HEK293 (cell line): ENCODE measurements around the gene PRXL2B.

Source experiments
- CTCF ChIA-PET: fragments of 350-600 bp; formaldehyde crosslinking; extraction: SDS; loops from one replicate; lab custom pipeline; 2021; ENCODE audit warnings: antibody characterized with exemption; lab: Yijun Ruan, JAX
- POLR2A ChIA-PET: fragments of 300-600 bp; formaldehyde crosslinking; extraction: SDS; loops from one replicate; lab custom pipeline; 2020; ENCODE audit warnings: antibody characterized with exemption, inconsistent platforms; lab: Yijun Ruan, JAX
- H3K27ac ChIP-seq: fragments of 200-500 bp; sonication (Bioruptor generic); 2 replicates; pipeline ENCODE4 v1.5.1; 2014; ENCODE audit warnings: low read depth, low read length, control low read depth, inconsistent platforms; ENCODE audit errors: extremely low read depth
- H3K36me3 ChIP-seq, 2 experiments: fragments of 200-500 bp in 1 of 2; sonication (Bioruptor generic) in 1 of 2; 1 replicate in 1 of 2; 2 replicates in 1 of 2; pipeline ENCODE4 v1.5.1; 2014 to 2017; ENCODE audit warnings: inconsistent platforms in 2 of 2, low read length in 2 of 2; ENCODE audit not compliant: control insufficient read depth in 2 of 2, insufficient read depth in 1 of 2
- H3K4me1 ChIP-seq: fragments of 200-500 bp; sonication (Bioruptor generic); 2 replicates; pipeline ENCODE4 v1.5.1; 2014; ENCODE audit warnings: mild to moderate bottlenecking, low read length, inconsistent platforms; ENCODE audit not compliant: control insufficient read depth, insufficient read depth
- H3K4me3 ChIP-seq: 2 replicates; pipeline ENCODE4 v1.5.1; 2011; ENCODE audit warnings: low read depth, mild to moderate bottlenecking, control low read depth, low read length, moderate library complexity
- H3K9me3 ChIP-seq: fragments of 200-500 bp; sonication (Bioruptor generic); 2 replicates; pipeline ENCODE4 v1.5.1; 2014; ENCODE audit warnings: low read depth, low read length, inconsistent platforms; ENCODE audit not compliant: control insufficient read depth, insufficient read depth
- EGR2 ChIP-seq: fragments of 450-650 bp; formaldehyde crosslinking; IDR thresholded peaks from 2 replicates; pipeline ENCODE4 v1.5.1; 2016; ENCODE audit warnings: low read depth, missing biosample characterization, missing genetic modification characterization
- ELK4 ChIP-seq: IDR thresholded peaks from 2 replicates; pipeline ENCODE4 v1.6.1; 2011; ENCODE audit warnings: mild to moderate bottlenecking, low read depth, low read length, borderline replicate concordance
- GLIS1 ChIP-seq: fragments of 450-650 bp; formaldehyde crosslinking; IDR thresholded peaks from 2 replicates; pipeline ENCODE4 v1.5.1; 2016; ENCODE audit warnings: missing biosample characterization, missing genetic modification characterization
- KLF8 ChIP-seq: fragments of 450-650 bp; formaldehyde crosslinking; IDR thresholded peaks from 2 replicates; pipeline ENCODE4 v1.5.1; 2016; ENCODE audit warnings: missing biosample characterization, missing genetic modification characterization
- MYNN ChIP-seq: fragments of 450-650 bp; formaldehyde crosslinking; IDR thresholded peaks from 2 replicates; pipeline ENCODE4 v1.5.1; 2016; ENCODE audit warnings: missing biosample characterization, missing genetic modification characterization, borderline replicate concordance
- PATZ1 ChIP-seq: fragments of 450-650 bp; formaldehyde crosslinking; IDR thresholded peaks from 2 replicates; pipeline ENCODE4 v1.5.1; 2016; ENCODE audit warnings: missing biosample characterization, missing genetic modification characterization
- SALL2 ChIP-seq: fragments of 450-650 bp; formaldehyde crosslinking; IDR thresholded peaks from 2 replicates; pipeline ENCODE4 v1.5.0; 2017; ENCODE audit warnings: missing biosample characterization, mild to moderate bottlenecking, missing genetic modification characterization, borderline replicate concordance
- SETDB1 ChIP-seq: IDR thresholded peaks from one replicate; pipeline ENCODE4 v1.6.1; 2017; ENCODE audit warnings: mild to moderate bottlenecking, low read length, moderate library complexity, mixed read lengths; ENCODE audit not compliant: insufficient read length
- ZBTB1 ChIP-seq: fragments of 450-650 bp; formaldehyde crosslinking; IDR thresholded peaks from 2 replicates; pipeline ENCODE4 v1.5.1; 2016; ENCODE audit warnings: missing biosample characterization, missing genetic modification characterization
- ZBTB6 ChIP-seq: fragments of 450-650 bp; formaldehyde crosslinking; IDR thresholded peaks from 2 replicates; pipeline ENCODE4 v1.5.1; 2017; ENCODE audit warnings: missing biosample characterization, missing genetic modification characterization
- ZFP41 ChIP-seq: fragments of 450-650 bp; formaldehyde crosslinking; IDR thresholded peaks from 2 replicates; pipeline ENCODE4 v1.5.1; 2016; ENCODE audit warnings: missing biosample characterization, missing genetic modification characterization, borderline replicate concordance
- ZNF10 ChIP-seq: fragments of 450-650 bp; formaldehyde crosslinking; IDR thresholded peaks from 2 replicates; pipeline ENCODE4 v1.5.1; 2017; ENCODE audit warnings: missing biosample characterization, missing genetic modification characterization
- ZNF155 ChIP-seq: fragments of 450-650 bp; formaldehyde crosslinking; IDR thresholded peaks from 2 replicates; pipeline ENCODE4 v1.5.1; 2016; ENCODE audit warnings: missing biosample characterization, missing genetic modification characterization
- ZNF157 ChIP-seq: fragments of 450-650 bp; formaldehyde crosslinking; IDR thresholded peaks from 2 replicates; pipeline ENCODE4 v1.5.1; 2016; ENCODE audit warnings: missing biosample characterization, missing genetic modification characterization
- ZNF16 ChIP-seq: fragments of 450-650 bp; formaldehyde crosslinking; IDR thresholded peaks from 2 replicates; pipeline ENCODE4 v1.5.1; 2016; ENCODE audit warnings: low read depth, missing biosample characterization, missing genetic modification characterization
- ZNF19 ChIP-seq: fragments of 450-650 bp; formaldehyde crosslinking; IDR thresholded peaks from 2 replicates; pipeline ENCODE4; 2016; ENCODE audit warnings: missing biosample characterization, missing genetic modification characterization, low read depth
- ZNF211 ChIP-seq: fragments of 450-650 bp; formaldehyde crosslinking; IDR thresholded peaks from 2 replicates; pipeline ENCODE4 v1.5.1; 2016; ENCODE audit warnings: low read depth, missing biosample characterization, missing genetic modification characterization
- ZNF223 ChIP-seq: fragments of 450-650 bp; formaldehyde crosslinking; IDR thresholded peaks from 2 replicates; pipeline ENCODE4 v1.5.1; 2016; ENCODE audit warnings: missing biosample characterization, missing genetic modification characterization
- ZNF23 ChIP-seq: fragments of 450-650 bp; formaldehyde crosslinking; IDR thresholded peaks from 2 replicates; pipeline ENCODE4 v1.5.1; 2016; ENCODE audit warnings: missing biosample characterization, missing genetic modification characterization, borderline replicate concordance
- ZNF248 ChIP-seq: fragments of 450-650 bp; formaldehyde crosslinking; IDR thresholded peaks from 2 replicates; pipeline ENCODE4 v1.5.1; 2017; ENCODE audit warnings: missing biosample characterization, missing genetic modification characterization
- ZNF302 ChIP-seq: fragments of 450-650 bp; formaldehyde crosslinking; IDR thresholded peaks from 2 replicates; pipeline ENCODE4 v1.5.1; 2016; ENCODE audit warnings: missing biosample characterization, missing genetic modification characterization, low read depth
- ZNF350 ChIP-seq: fragments of 450-650 bp; formaldehyde crosslinking; IDR thresholded peaks from 2 replicates; pipeline ENCODE4 v1.5.0; 2017; ENCODE audit warnings: missing biosample characterization, mild to moderate bottlenecking, missing genetic modification characterization
- ZNF48 ChIP-seq: fragments of 450-650 bp; formaldehyde crosslinking; IDR thresholded peaks from 2 replicates; pipeline ENCODE4 v1.5.1; 2016; ENCODE audit warnings: missing biosample characterization, missing genetic modification characterization
- ZNF558 ChIP-seq: fragments of 450-650 bp; formaldehyde crosslinking; IDR thresholded peaks from 2 replicates; pipeline ENCODE4 v1.5.1; 2016; ENCODE audit warnings: missing biosample characterization, missing genetic modification characterization
- ZNF580 ChIP-seq: fragments of 450-650 bp; formaldehyde crosslinking; IDR thresholded peaks from 2 replicates; pipeline ENCODE4 v1.5.1; 2016; ENCODE audit warnings: missing biosample characterization, missing genetic modification characterization
- ZNF664 ChIP-seq: fragments of 450-650 bp; formaldehyde crosslinking; IDR thresholded peaks from 2 replicates; pipeline ENCODE4 v1.5.1; 2016; ENCODE audit warnings: missing biosample characterization, missing genetic modification characterization
- ZNF701 ChIP-seq: fragments of 450-650 bp; formaldehyde crosslinking; IDR thresholded peaks from 2 replicates; pipeline ENCODE4 v1.5.1; 2016; ENCODE audit warnings: missing biosample characterization, missing genetic modification characterization
- ZNF830 ChIP-seq: fragments of 450-650 bp; IDR thresholded peaks from 2 replicates; pipeline ENCODE4 v1.5.0; 2018; ENCODE audit warnings: missing biosample characterization, missing genetic modification characterization, low read depth, mild to moderate bottlenecking, moderate library complexity
- ZSCAN16 ChIP-seq: fragments of 450-650 bp; formaldehyde crosslinking; IDR thresholded peaks from 2 replicates; pipeline ENCODE4 v1.5.1; 2016; ENCODE audit warnings: missing biosample characterization, missing genetic modification characterization
- ZSCAN4 ChIP-seq: fragments of 450-650 bp; formaldehyde crosslinking; IDR thresholded peaks from 2 replicates; pipeline ENCODE4 v1.5.1; 2017; ENCODE audit warnings: missing biosample characterization, missing genetic modification characterization

PRXL2B gene

GRCh38 chr1:2585318-2586092, 1.1 kb upstream of the PRXL2B start (continued):
- TF ChIP-seq ZNF23 (tag by site-specific recombination): no peak
- no peak for TF ChIP-seq ZNF701 (tag by site-specific recombination)
- no peak for TF ChIP-seq ZNF580
- no peak for TF ChIP-seq ZNF248 (tag by site-specific recombination)
- no peak for TF ChIP-seq ZNF830 (tag by site-specific recombination)
- no peak for TF ChIP-seq ZFP41 (tag by site-specific recombination)
- no peak for TF ChIP-seq ZNF16 (tag by site-specific recombination)
- no peak for TF ChIP-seq ZNF19 (tag by site-specific recombination)
- no peak for TF ChIP-seq SALL2 (tag by site-specific recombination)
- TF ChIP-seq ZNF155 (tag by site-specific recombination): no peak
- no peak for TF ChIP-seq ZSCAN4 (tag by site-specific recombination)
- no peak for TF ChIP-seq ZSCAN16 (tag by site-specific recombination)
- no peak for TF ChIP-seq ZNF302 (tag by site-specific recombination)
- TF ChIP-seq KLF8 (tag by site-specific recombination): no peak
- TF ChIP-seq ZNF350 (tag by site-specific recombination): no peak
- 0 out of 2 replicates have a peak, but pooled peaks have one; percentile 16 for TF ChIP-seq ZNF10 (tag by site-specific recombination)
- TF ChIP-seq ZNF157 (tag by site-specific recombination): no peak
- TF ChIP-seq ZNF48 (tag by site-specific recombination): no peak
- TF ChIP-seq ZNF211 (tag by site-specific recombination): no peak
- TF ChIP-seq GLIS1: peak; percentile 46
- peak; percentile 61 for TF ChIP-seq PATZ1 (tag by site-specific recombination)
- TF ChIP-seq, all 188 proteins: peak for 12

- peaks cover 4% of the 10 kb centered on the region for H3K4me1 ChIP-seq
- 0 out of 2 replicates have a peak, but pooled peaks have one; percentile 36 for TF ChIP-seq EGR2 (tag by site-specific recombination)
- TF ChIP-seq ZBTB1 (tag by site-specific recombination): no peak
- no peak for TF ChIP-seq SALL2 (tag by site-specific recombination)
- TF ChIP-seq MYNN (tag by site-specific recombination): no peak
- no peak for TF ChIP-seq ZNF223 (tag by site-specific recombination)
- no peak for TF ChIP-seq ZNF664 (tag by site-specific recombination)
- TF ChIP-seq ZNF558 (tag by site-specific recombination): no peak
- no peak for TF ChIP-seq SETDB1
- no peak for TF ChIP-seq ZBTB6 (tag by site-specific recombination)
- no peak for TF ChIP-seq ELK4
These were observed 688 bp downstream of the PRXL2B start for GRCh38 chr1:2587071-2587859.

More at GRCh38 chr1:2587071-2587859, 688 bp downstream of the PRXL2B start:
- Histone ChIP-seq H3K27ac (no peak overlapping the region), H3K4me3 (peak overlapping the region; percentile 68), H3K36me3 (peaks cover 0 to 16% of the 10 kb centered on the region in 2 experiments; a peak in 1 of 3 replicates), H3K9me3 (no peaks in the 10 kb centered on the region)
- ChIA-PET CTCF (no interaction called here), POLR2A (no interaction called here)
